Kidney (tissue), 14 donors: Measurements from ENCODE around the gene FUCA1. TPM values are rescaled to one million over a fixed set of nuclear protein-coding genes. Genes with fewer than 3 reads are reported as not detected.
"Not testable (repeated sequence)": the region's sequence is repeated elsewhere in the genome, so short reads cannot be mapped to it uniquely, and the experiment has no call there.

ENCODE experiments used
- DNase-seq, 5 donors: peaks; one replicate each; pipeline ENCODE4 v3.0.0-alpha.2; 2013 to 2020
- FAIRE-seq: peaks from 2 replicates; lab custom pipeline; 2012; peaks lifted over from hg19 to GRCh38; lab: Jason Lieb, UNC
- H3K27ac ChIP-seq, 2 donors: one replicate each; pipeline ENCODE4 v1.7.0; 2013; ENCODE audit warnings: low read depth in 2 of 2, low read length in 2 of 2, inconsistent platforms in 1 of 2
- H3K27me3 ChIP-seq: one replicate; pipeline ENCODE4 v1.7.1; 2013; ENCODE audit warnings: low read length, inconsistent platforms; ENCODE audit not compliant: control insufficient read depth, insufficient read depth
- H3K36me3 ChIP-seq, 3 donors: one replicate each; pipeline versions ENCODE4 v1.7.0 to v1.7.1; 2013; ENCODE audit warnings: low read length in 3 of 3, control low read depth in 1 of 3, inconsistent platforms in 1 of 3; ENCODE audit not compliant: insufficient read depth in 3 of 3, control insufficient read depth in 2 of 3
- H3K4me1 ChIP-seq, 3 donors: one replicate each; pipeline versions ENCODE4 v1.7.0 to v1.7.1; 2013; ENCODE audit warnings: low read length in 3 of 3, inconsistent platforms in 1 of 3, low read depth in 1 of 3; ENCODE audit not compliant: control insufficient read depth in 2 of 3, insufficient read depth in 2 of 3
- H3K4me3 ChIP-seq, 3 donors: one replicate each; pipeline versions ENCODE4 v1.7.0 to v1.8.1; 2013; ENCODE audit warnings: low read length in 3 of 3, control low read depth in 1 of 3, inconsistent platforms in 1 of 3
- H3K9ac ChIP-seq, 3 donors: one replicate each; pipeline versions ENCODE4 v1.7.0 to v1.7.1; 2013; ENCODE audit warnings: low read length in 3 of 3, control low read depth in 1 of 3, inconsistent platforms in 1 of 3
- H3K9me3 ChIP-seq, 3 donors: one replicate each; pipeline versions ENCODE4 v1.7.0 to v1.7.1; 2013; ENCODE audit warnings: low read length in 3 of 3, control low read depth in 1 of 3, inconsistent platforms in 1 of 3; ENCODE audit not compliant: control insufficient read depth in 2 of 3, insufficient read depth in 1 of 3
- intact Hi-C: fragments of 100-400 bp; cut with DNase I; formaldehyde crosslinking; loops from one replicate; pipeline ENCODE4 v1.11.1; 2022
- polyA plus RNA-seq: library from polyadenylated mRNA; stranded (reverse); fragments of 350-450 nt; fragmentation: Illumina TruSeq; extraction: RNeasy Lipid Tissue Mini Kit (QIAGEN cat#74804); gene quantifications from one replicate; pipeline ENCODE4 v1.2.3, GENCODE V29; 2014; ENCODE audit warnings: low read depth, low replicate concordance; ENCODE audit not compliant: insufficient read depth
- total RNA-seq: library from RNA; stranded (reverse); fragmentation: NEBNext Ultra II Directional; extraction: Animal tissue kit (Norgen Biotek cat#: 25700); gene quantifications from one replicate; pipeline ENCODE4 v1.2.1, GENCODE V29; 2021
- TF ChIP-seq, protein P1 (sequence below): IDR thresholded peaks from 3 replicates; pipeline ENCODE4 v1.5.1; 2012; ENCODE audit warnings: mild to moderate bottlenecking, moderate library complexity, borderline replicate concordance; ENCODE audit not compliant: insufficient read depth; ENCODE audit errors: extremely low read depth
- donor health status: control.
- donor health status: control.
- donor health status: control.
- donor health status: control.
- donor health status: control.
- donor health status: DM: yes; HTN: yes; CAD: no.
- donor health status: Normal renal cell carcinoma (clear cell type).

FUCA1 gene
- total and polyA plus RNA-seq, 2 donors from 2014 or later = 69.2 to 88.3 TPM

DNA sequence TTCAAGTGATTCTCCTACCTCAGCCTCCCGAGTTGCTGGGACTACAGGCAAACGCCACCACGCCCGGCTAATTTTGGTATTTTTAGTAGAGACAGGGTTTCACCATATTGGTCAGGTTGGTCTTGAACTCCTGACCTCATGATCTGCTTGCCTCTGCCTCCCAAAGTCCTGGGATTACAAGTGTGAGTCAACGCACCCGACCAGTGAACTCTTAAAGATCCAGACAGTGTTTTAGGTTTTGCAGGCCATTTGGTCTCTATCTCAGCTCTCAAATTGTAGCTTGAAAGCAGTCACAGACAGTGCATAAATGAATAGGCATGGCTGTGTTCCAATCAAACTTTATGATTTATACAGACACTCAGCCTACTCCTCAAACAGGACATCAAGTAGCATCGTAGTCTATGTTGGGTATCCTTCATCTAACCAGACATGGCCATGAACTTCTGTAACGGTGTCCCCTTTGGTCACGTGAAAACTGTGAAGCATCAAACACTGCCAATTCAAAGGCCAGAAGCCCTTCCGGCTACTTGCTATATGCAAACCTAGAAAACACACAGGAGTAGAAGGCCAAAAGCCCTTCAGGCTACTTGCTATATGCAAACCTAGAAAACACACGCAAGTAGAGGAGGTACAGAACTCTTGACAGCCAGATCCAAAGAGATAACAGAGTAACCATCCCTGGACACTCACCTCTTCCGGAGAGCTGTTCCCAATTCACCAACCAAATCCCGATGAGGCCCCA is 3.1 kb downstream of the FUCA1 start:
- peaks cover 0 to 23% (median 10%) of the 10 kb centered on the region in 3 donors for H3K36me3 ChIP-seq
- no peak overlapping the region for H3K27ac ChIP-seq
- H3K9ac ChIP-seq = no peak overlapping the region
- intact Hi-C loops = no loop called here
- no peak for FAIRE-seq
- H3K4me3 ChIP-seq = no peak overlapping the region
- no peak for DNase-seq
- H3K27me3 ChIP-seq = no peaks in the 10 kb centered on the region
- H3K4me1 ChIP-seq = peaks cover 0 to 16% (median 9%) of the 10 kb centered on the region in 3 donors
- TF ChIP-seq, protein P1, sequence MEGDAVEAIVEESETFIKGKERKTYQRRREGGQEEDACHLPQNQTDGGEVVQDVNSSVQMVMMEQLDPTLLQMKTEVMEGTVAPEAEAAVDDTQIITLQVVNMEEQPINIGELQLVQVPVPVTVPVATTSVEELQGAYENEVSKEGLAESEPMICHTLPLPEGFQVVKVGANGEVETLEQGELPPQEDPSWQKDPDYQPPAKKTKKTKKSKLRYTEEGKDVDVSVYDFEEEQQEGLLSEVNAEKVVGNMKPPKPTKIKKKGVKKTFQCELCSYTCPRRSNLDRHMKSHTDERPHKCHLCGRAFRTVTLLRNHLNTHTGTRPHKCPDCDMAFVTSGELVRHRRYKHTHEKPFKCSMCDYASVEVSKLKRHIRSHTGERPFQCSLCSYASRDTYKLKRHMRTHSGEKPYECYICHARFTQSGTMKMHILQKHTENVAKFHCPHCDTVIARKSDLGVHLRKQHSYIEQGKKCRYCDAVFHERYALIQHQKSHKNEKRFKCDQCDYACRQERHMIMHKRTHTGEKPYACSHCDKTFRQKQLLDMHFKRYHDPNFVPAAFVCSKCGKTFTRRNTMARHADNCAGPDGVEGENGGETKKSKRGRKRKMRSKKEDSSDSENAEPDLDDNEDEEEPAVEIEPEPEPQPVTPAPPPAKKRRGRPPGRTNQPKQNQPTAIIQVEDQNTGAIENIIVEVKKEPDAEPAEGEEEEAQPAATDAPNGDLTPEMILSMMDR = no peak
- H3K9me3 ChIP-seq = no peaks in the 10 kb centered on the region

DNA sequence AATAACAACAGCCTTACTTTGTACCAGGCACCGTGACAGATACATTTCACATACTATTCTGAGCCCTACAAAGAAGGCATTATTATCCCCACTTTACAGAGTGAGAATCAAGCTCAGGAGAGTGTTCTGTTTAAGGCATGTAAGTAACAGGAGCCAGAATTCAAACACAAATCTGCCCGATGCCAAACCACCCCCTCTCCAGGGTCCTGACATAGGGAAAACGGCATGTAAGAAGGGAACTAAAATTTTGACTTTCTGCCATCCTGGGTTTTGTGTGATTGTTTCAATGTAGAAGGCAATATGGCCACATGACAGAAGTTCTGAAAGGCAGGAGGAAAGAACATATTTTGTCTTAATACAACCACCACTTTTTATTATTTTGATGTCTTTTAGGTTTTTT is 5.5 kb downstream of the FUCA1 start:
- intact Hi-C loops = no loop called here
- no peaks in the 10 kb centered on the region for H3K9me3 ChIP-seq
- H3K27ac ChIP-seq = no peak overlapping the region
- H3K27me3 ChIP-seq = no peaks in the 10 kb centered on the region
- DNase-seq = no peak
- H3K9ac ChIP-seq = no peak overlapping the region
- H3K4me3 ChIP-seq = no peak overlapping the region
- no peak for FAIRE-seq
- H3K36me3 ChIP-seq = peaks cover 2 to 36% (median 17%) of the 10 kb centered on the region in 3 donors
- TF ChIP-seq, protein P1 = no peak
- peaks cover 0 to 12% (median 5%) of the 10 kb centered on the region in 3 donors for H3K4me1 ChIP-seq

DNA sequence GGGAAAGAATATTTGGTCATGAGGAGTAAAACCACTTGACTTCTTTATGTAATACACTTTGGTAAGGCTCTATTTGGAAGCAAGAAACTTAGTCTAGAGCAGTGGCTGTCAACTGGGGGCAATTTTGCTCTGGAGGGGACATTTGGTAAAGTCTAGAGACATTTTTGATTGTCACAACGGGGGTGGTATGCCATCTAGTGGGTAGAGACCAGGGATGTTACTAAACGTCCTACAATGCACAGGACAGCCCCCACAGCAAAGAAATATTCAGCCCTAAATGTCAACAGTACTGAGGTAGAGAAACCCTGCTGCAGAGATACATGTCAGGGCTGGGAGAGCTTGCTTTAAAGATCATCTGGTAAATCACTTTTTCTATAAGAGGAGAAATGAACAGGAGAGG is 13.5 kb downstream of the FUCA1 start:
- TF ChIP-seq, protein P1 = no peak
- Histone ChIP-seq H3K4me3 (no peak overlapping the region), H3K9ac (no peak overlapping the region), H3K4me1 (no peaks in the 10 kb centered on the region), H3K27ac (no peak overlapping the region), H3K9me3 (no peaks in the 10 kb centered on the region), H3K36me3 (peaks cover 2 to 15% (median 13%) of the 10 kb centered on the region in 3 donors), H3K27me3 (no peaks in the 10 kb centered on the region)
- intact Hi-C loops = no loop called here
- DNase-seq (peak in 1 of 5 donors; percentile 10), FAIRE-seq (no peak)

DNA sequence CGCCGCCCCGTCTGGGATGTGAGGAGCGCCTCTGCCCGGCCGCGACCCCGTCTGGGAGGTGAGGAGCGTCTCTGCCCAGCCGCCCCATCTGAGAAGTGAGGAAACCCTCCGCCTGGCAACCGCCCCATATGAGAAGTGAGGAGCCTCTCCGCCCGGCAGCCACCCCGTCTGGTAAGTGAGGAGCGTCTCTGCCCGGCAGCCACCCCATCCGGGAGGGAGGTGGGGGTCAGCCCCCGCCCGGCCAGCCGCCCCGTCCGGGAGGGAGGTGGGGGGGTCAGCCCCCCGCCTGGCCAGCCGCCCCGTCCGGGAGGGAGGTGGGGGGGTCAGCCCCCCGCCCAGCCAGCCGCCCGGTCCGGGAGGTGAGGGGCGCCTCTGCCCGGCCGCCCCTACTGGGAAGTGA is 15.0 kb downstream of the FUCA1 start:
- intact Hi-C loops, DNase-seq, H3K9me3 ChIP-seq: not testable (repeated sequence)

DNA sequence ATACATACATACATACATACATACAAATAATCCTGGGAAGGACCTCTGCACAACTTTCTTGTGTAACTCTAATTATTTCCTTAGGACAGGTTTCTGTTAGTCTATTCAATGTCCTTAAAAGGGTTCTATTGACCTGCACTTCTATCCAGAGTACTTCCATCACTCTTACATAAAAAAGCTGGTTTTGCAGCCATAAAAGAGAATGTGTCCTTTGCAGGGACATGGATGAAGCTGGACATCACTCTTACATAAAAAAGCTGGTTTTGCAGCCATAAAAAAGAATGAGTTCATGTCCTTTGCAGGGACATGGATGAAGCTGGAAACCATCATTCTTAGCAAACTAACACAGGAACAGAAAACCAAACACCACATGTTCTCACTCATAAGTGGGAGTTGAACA is 16.7 kb downstream of the FUCA1 start:
- H3K9me3 ChIP-seq, H3K4me1 ChIP-seq, H3K9ac ChIP-seq, intact Hi-C loops, H3K4me3 ChIP-seq, H3K27me3 ChIP-seq, H3K27ac ChIP-seq, FAIRE-seq: not testable (repeated sequence)
- H3K36me3 ChIP-seq = peaks cover 2 to 15% (median 7%) of the 10 kb centered on the region in 3 donors
- peak in 2 of 5 donors; percentile 25 to 79 for DNase-seq

More for the DNA sequence above, 15.0 kb downstream of the FUCA1 start:
- H3K27ac ChIP-seq, H3K9ac ChIP-seq, FAIRE-seq, H3K4me3 ChIP-seq, H3K27me3 ChIP-seq, H3K4me1 ChIP-seq: not testable (repeated sequence)
- H3K36me3 ChIP-seq = peaks cover 0 to 12% (median 11%) of the 10 kb centered on the region in 3 donors
